ENCODE results near the gene SNX18. TPM values are rescaled to one million over a fixed set of nuclear protein-coding genes. Genes with fewer than 3 reads are reported as not detected.

SNX18 gene
- total RNA-seq, 1 donor from 2014 or later: 17.9 TPM

DNA sequence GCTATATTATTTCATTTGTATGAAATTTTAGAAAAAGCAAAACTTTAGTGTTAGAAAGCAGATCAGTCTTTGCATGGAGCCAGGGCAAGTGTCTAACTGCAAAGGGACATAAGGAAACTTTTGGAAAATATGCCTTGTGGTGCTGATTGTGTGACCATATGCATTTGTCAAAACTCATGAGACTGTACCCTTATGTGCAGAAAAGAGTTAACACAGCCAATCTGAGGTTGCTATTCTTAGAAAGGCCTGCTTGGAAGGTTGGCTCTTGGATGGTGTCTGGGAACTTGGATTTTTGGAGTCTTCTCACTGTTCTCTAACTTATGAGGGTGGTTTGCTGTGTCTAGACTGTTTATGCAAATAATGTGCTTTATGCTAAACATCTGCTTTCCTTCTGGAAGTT is 76.6 kb downstream of the SNX18 start:
- Histone ChIP-seq H3K79me2 (ENCODE audit: low read depth) (no peaks in the 10 kb centered on the region), H3F3A (ENCODE audit: low read depth) (no peaks in the 10 kb centered on the region), H3K36me3 (no peaks in the 10 kb centered on the region), H3K27me3 (no peaks in the 10 kb centered on the region), H3K9ac (no peak overlapping the region), H3K27ac (no peak overlapping the region), H3K9me3 (ENCODE audit: low read depth) (peaks cover 4% of the 10 kb centered on the region), H3K4me3 (no peak overlapping the region), H4K20me1 (ENCODE audit: low read depth) (no peaks in the 10 kb centered on the region), H2AFZ (replicated peaks) (no peak overlapping the region), H3K4me1 (peaks cover 13% of the 10 kb centered on the region), H3K4me2 (no peak overlapping the region)
- Mint-ChIP-seq H3K4me1 (peaks cover 6% of the 10 kb centered on the region), H3K9me3 (peaks cover 23% of the 10 kb centered on the region), H3K36me3 (peaks cover 2% of the 10 kb centered on the region), H3K27me3 (ENCODE audit: insufficient read depth, low read depth) (peaks cover 2% of the 10 kb centered on the region), H3K4me3 (no peak overlapping the region), H3K27ac (no peak overlapping the region)
- TF ChIP-seq EZH2phosphoT487 (IDR thresholded peaks at IDR 0.05) (no peak), EZH2 (IDR thresholded peaks at IDR 0.05) (no peak)
- TF ChIP-seq, protein P1, sequence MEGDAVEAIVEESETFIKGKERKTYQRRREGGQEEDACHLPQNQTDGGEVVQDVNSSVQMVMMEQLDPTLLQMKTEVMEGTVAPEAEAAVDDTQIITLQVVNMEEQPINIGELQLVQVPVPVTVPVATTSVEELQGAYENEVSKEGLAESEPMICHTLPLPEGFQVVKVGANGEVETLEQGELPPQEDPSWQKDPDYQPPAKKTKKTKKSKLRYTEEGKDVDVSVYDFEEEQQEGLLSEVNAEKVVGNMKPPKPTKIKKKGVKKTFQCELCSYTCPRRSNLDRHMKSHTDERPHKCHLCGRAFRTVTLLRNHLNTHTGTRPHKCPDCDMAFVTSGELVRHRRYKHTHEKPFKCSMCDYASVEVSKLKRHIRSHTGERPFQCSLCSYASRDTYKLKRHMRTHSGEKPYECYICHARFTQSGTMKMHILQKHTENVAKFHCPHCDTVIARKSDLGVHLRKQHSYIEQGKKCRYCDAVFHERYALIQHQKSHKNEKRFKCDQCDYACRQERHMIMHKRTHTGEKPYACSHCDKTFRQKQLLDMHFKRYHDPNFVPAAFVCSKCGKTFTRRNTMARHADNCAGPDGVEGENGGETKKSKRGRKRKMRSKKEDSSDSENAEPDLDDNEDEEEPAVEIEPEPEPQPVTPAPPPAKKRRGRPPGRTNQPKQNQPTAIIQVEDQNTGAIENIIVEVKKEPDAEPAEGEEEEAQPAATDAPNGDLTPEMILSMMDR (IDR thresholded peaks at IDR 0.05): no peak
- DNase-seq (ENCODE audit: low spot score): no peak

DNA sequence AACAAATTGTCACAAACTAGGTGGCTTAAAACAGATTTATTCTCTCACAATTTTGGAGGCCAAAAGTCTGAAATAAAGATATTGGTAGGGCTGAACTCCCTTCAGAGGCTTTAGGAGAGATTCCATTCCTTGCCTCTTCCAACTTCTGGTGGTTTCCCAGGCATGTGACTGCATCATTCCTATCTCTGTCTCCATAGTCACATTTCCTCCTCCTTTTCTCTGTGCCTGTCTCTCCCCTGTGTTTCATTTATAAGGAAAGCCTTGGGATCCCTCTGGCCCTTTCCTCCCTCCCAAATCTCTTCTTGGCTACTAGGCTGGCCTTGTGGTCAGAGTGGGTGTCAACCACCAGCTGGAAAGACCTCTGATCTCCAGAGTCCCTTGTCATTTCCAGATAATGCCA is 78.2 kb downstream of the SNX18 start:
- Histone ChIP-seq H3K4me2 (no peak overlapping the region), H3K9me3 (ENCODE audit: low read depth) (peaks cover 4% of the 10 kb centered on the region), H3K27ac (no peak overlapping the region), H3K79me2 (ENCODE audit: low read depth) (no peaks in the 10 kb centered on the region), H3F3A (ENCODE audit: low read depth) (no peaks in the 10 kb centered on the region), H4K20me1 (ENCODE audit: low read depth) (no peaks in the 10 kb centered on the region), H2AFZ (replicated peaks) (no peak overlapping the region), H3K4me1 (no peaks in the 10 kb centered on the region), H3K9ac (no peak overlapping the region), H3K4me3 (no peak overlapping the region), H3K36me3 (no peaks in the 10 kb centered on the region), H3K27me3 (no peaks in the 10 kb centered on the region)
- TF ChIP-seq EZH2phosphoT487 (IDR thresholded peaks at IDR 0.05): no peak
- TF ChIP-seq, protein P1 (IDR thresholded peaks at IDR 0.05): no peak
- no peak for TF ChIP-seq EZH2 (IDR thresholded peaks at IDR 0.05)
- Mint-ChIP-seq H3K27ac (no peak overlapping the region), H3K4me3 (no peak overlapping the region), H3K27me3 (ENCODE audit: insufficient read depth, low read depth) (peaks cover 2% of the 10 kb centered on the region), H3K36me3 (peaks cover 2% of the 10 kb centered on the region), H3K4me1 (no peaks in the 10 kb centered on the region), H3K9me3 (peaks cover 29% of the 10 kb centered on the region)
- no peak for DNase-seq (ENCODE audit: low spot score)

Other genes starting within 250 kb of the SNX18 start
- 33.0 and 39.1 TPM in 2 replicates for gene ARL15, start 207.2 kb upstream of the SNX18 start, total RNA-seq (ENCODE audit: low replicate concordance)
- not detected in 2 replicates for gene HSPB3, start 62.1 kb upstream of the SNX18 start, total RNA-seq (ENCODE audit: low replicate concordance)